ENCODE data around the gene FAM174A.
A peak's percentile ranks its signal among the peaks of the same experiment; 100 is the strongest.
"Not testable (repeated sequence)": the region's sequence is repeated elsewhere in the genome, so short reads cannot be mapped to it uniquely, and the experiment has no call there.

The FAM174A gene

GRCh38 chr5:100576217-100576751 lies 41.1 kb downstream of the FAM174A start:
- no peak for DNase-seq

- no peak for DNase-seq
Observed at GRCh38 chr5:100577506-100577905, 42.3 kb downstream of the FAM174A start.

GRCh38 chr5:100584069-100584468 lies 48.9 kb downstream of the FAM174A start:
- no peak for DNase-seq

- DNase-seq: no peak
Observed at GRCh38 chr5:100584889-100585288, 49.7 kb downstream of the FAM174A start.

GRCh38 chr5:100590867-100591266 lies 55.7 kb downstream of the FAM174A start:
- DNase-seq: no peak

- peak in 1 of 3 donors; percentile 3 for DNase-seq
Observed at GRCh38 chr5:100595152-100595811, 60.1 kb downstream of the FAM174A start.

GRCh38 chr5:100595812-100596173 lies 60.6 kb downstream of the FAM174A start:
- DNase-seq: no peak

GRCh38 chr5:100598446-100598845 lies 63.3 kb downstream of the FAM174A start:
- no peak for DNase-seq

- peak in 2 of 3 donors; percentile 7 to 24 for DNase-seq
Observed at GRCh38 chr5:100600298-100600994, 65.3 kb downstream of the FAM174A start.

- no peak for DNase-seq
Observed at GRCh38 chr5:100603141-100603540, 68.0 kb downstream of the FAM174A start.

- DNase-seq: not testable (repeated sequence)
Observed at GRCh38 chr5:100604021-100604420, 68.8 kb downstream of the FAM174A start.

GRCh38 chr5:100609594-100609993 lies 74.4 kb downstream of the FAM174A start:
- no peak for DNase-seq

- no peak for DNase-seq
Observed at GRCh38 chr5:100614308-100614707, 79.1 kb downstream of the FAM174A start.

- peak in 2 of 3 donors; percentile 8 to 12 for DNase-seq
Observed at GRCh38 chr5:100615362-100615761, 80.2 kb downstream of the FAM174A start.

- DNase-seq: no peak
Observed at GRCh38 chr5:100616291-100616690, 81.1 kb downstream of the FAM174A start.

GRCh38 chr5:100616981-100617380 lies 81.8 kb downstream of the FAM174A start:
- no peak for DNase-seq

GRCh38 chr5:100623719-100624118 lies 88.5 kb downstream of the FAM174A start:
- DNase-seq: peak; percentile 51 to 72 (median 66)

- DNase-seq: no peak
Observed at GRCh38 chr5:100634937-100635534, 99.9 kb downstream of the FAM174A start.
